Measurements from ENCODE around the gene SNPH. TPM values are rescaled to one million over a fixed set of nuclear protein-coding genes. Genes with fewer than 3 reads are reported as not detected.

SNPH gene
- total and polyA plus RNA-seq, 2 of the 8 experiments (the other 6 are each of a cell fraction or from before 2014, with no cell fraction given), result 0.98 to 4.9 TPM

DNA sequence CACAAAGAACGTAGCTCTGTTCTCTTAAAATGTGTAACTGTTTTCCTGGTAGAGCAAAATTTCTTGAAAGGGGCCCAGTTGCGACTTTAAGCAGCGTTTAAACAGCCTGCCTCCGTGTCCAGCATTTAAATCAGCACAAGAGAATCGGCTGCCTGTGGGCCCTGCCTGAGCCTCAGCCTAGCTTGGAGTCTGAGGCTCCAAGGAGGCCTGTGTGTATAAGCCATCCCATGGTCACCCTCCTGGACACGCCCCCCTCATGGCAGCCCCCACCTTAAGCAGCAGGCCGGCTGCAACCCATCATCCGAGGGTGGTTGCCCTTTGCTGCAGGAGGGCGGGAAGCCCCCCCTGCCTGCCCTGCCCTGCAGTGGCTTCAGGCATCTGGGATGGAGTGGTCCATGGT, 44.0 kb downstream of the SNPH start:
- TF ChIP-seq BRCA1 (IDR thresholded peaks at IDR 0.05; ENCODE audit: low read depth, low read length), result no peak
- TF ChIP-seq CREB1 (IDR thresholded peaks at IDR 0.05), result no peak
- no peak for TF ChIP-seq KDM4A (IDR thresholded peaks at IDR 0.05; ENCODE audit: low read depth, low read length, severe bottlenecking)
- TF ChIP-seq TCF12 (IDR thresholded peaks at IDR 0.05; ENCODE audit: low read depth, low read length), result no peak
- TF ChIP-seq HDAC6 (IDR thresholded peaks at IDR 0.05; ENCODE audit: low read depth, low read length), result no peak
- TF ChIP-seq TAF1 (IDR thresholded peaks at IDR 0.05; ENCODE audit: low read depth, low read length), result no peak
- TF ChIP-seq SP2 (IDR thresholded peaks at IDR 0.05; ENCODE audit: low read length), result no peak
- no peak for TF ChIP-seq RXRA (IDR thresholded peaks at IDR 0.05; ENCODE audit: insufficient read depth, low read depth, low read length)
- TF ChIP-seq RFX5 (IDR thresholded peaks at IDR 0.05; ENCODE audit: borderline replicate concordance, low read depth, low read length), result no peak
- no peak overlapping the region for H2AK5ac ChIP-seq (ENCODE audit: low read depth, low read length)
- no peak overlapping the region for H2AFZ ChIP-seq (ENCODE audit: low read length)
- H4K20me1 ChIP-seq (replicated peaks in 1 of 2; ENCODE audit: control insufficient read depth in 1 of 2, insufficient read depth in 2 of 2, low read length in 2 of 2), result no peaks in the 10 kb centered on the region
- H2BK20ac ChIP-seq (ENCODE audit: low read length), result no peak overlapping the region
- no peak overlapping the region for H3K4me3 ChIP-seq (ENCODE audit: extremely low read depth in 1 of 4, insufficient read depth in 2 of 4, low read depth in 3 of 4, low read length in 4 of 4)
- H3K27ac ChIP-seq (ENCODE audit: low read depth, low read length), result no peak overlapping the region
- no peak overlapping the region for H3K14ac ChIP-seq (ENCODE audit: insufficient read length)
- WGBS, 2 experiments (ENCODE audit: extremely low coverage in 1 of 2, insufficient coverage in 1 of 2, insufficient read length in 1 of 2, insufficient replicate concordance in 2 of 2, low coverage in 1 of 2, low lambda C conversion rate in 2 of 2, missing lambda C conversion rate in 1 of 2), result 79% methylated on average over 8 of the region's 9 CpGs; no CpG with 5 or more reads in 1 of the 2 experiments
- H3K27me3 ChIP-seq (replicated peaks in 1 of 4; ENCODE audit: control insufficient read depth in 3 of 4, extremely low read depth in 1 of 4, insufficient read depth in 3 of 4, low read length in 3 of 4), result peaks cover 0 to 12% (median 10%) of the 10 kb centered on the region in 4 experiments; a peak in 5 of 7 replicates
- FAIRE-seq (no peak), DNase-seq (ENCODE audit: low read depth in 1 of 2, low spot score in 2 of 2) (no peak)
- H3K79me2 ChIP-seq (ENCODE audit: control insufficient read depth in 1 of 2, insufficient read depth in 2 of 2, low read length in 2 of 2), result no peaks in the 10 kb centered on the region
- H3K4me2 ChIP-seq (ENCODE audit: insufficient read depth in 1 of 2, low read depth in 2 of 2, low read length in 2 of 2), result no peak overlapping the region
- H4K5ac ChIP-seq (ENCODE audit: insufficient read length, low read depth, low read length), result no peak overlapping the region
- no peak overlapping the region for H3K23ac ChIP-seq (ENCODE audit: insufficient read length)
- H2BK12ac ChIP-seq (ENCODE audit: low read depth, low read length), result no peak overlapping the region
- POLR2A ChIA-PET (ENCODE audit: partially characterized antibody), result interaction anchor here (1.5 to 2.6 kb wide), 4 partner anchors 9 to 43 kb away, joined by 3 to 6 read pairs (median 6); no protein-coding TSS in a partner anchor
- no peaks in the 10 kb centered on the region for H3K79me1 ChIP-seq (ENCODE audit: low read depth, low read length)
- no peak overlapping the region for H3K4ac ChIP-seq (replicated peaks; ENCODE audit: insufficient read length, low read depth, low read length)
- no peak overlapping the region for H2BK15ac ChIP-seq (ENCODE audit: low read length)
- no peak overlapping the region for H3K9ac ChIP-seq (replicated peaks in 1 of 4; ENCODE audit: extremely low read depth in 1 of 4, low read depth in 3 of 4, low read length in 3 of 4)
- CTCF ChIA-PET (ENCODE audit: partially characterized antibody), result interaction anchor here (0.9 to 1.5 kb wide), 3 partner anchors 10 to 111 kb away, joined by 3 to 6 read pairs (median 4); no protein-coding TSS in a partner anchor
- no peaks in the 10 kb centered on the region; a peak in 1 of 8 replicates for H3K36me3 ChIP-seq (ENCODE audit: control insufficient read depth in 2 of 4, insufficient read depth in 4 of 4, low read length in 3 of 4)
- H3K18ac ChIP-seq (ENCODE audit: extremely low read depth, low read length), result no peak overlapping the region
- no peak overlapping the region for H2BK120ac ChIP-seq (replicated peaks; ENCODE audit: low read depth, low read length)
- H4K8ac ChIP-seq (ENCODE audit: extremely low read depth, insufficient read depth, low read length), result no peak overlapping the region
- H3K56ac ChIP-seq (replicated peaks; ENCODE audit: insufficient read length, low read depth, low read length), result no peak overlapping the region
- H3K4me1 ChIP-seq (replicated peaks in 1 of 4; ENCODE audit: control insufficient read depth in 3 of 4, insufficient read depth in 4 of 4, low read length in 3 of 4), result peaks cover 0 to 2% (median 0%) of the 10 kb centered on the region in 4 experiments; a peak in 4 of 7 replicates
- no peak overlapping the region for H2BK5ac ChIP-seq (ENCODE audit: low read depth, low read length)
- H3K23me2 ChIP-seq (ENCODE audit: low read depth, low read length), result peaks cover 3% of the 10 kb centered on the region; the same call in 1 of the 2 replicates
- H3K9me3 ChIP-seq (ENCODE audit: insufficient read depth in 2 of 2, low read depth in 1 of 2, low read length in 1 of 2), result no peaks in the 10 kb centered on the region
- H4K91ac ChIP-seq (replicated peaks; ENCODE audit: insufficient read length, low read length), result no peak overlapping the region

Measured in H1 (cell line).